GM19395 (cell line): ENCODE results near the gene ZNF101.

Experiments used
- ATAC-seq: cut with Tn5 transposase; IDR thresholded peaks from one replicate; pipeline ENCODE4 v1.9.1; 2021; ENCODE audit warnings: mild to moderate bottlenecking, moderate library complexity; ENCODE audit not compliant: unreplicated experiment

The ZNF101 gene

DNA sequence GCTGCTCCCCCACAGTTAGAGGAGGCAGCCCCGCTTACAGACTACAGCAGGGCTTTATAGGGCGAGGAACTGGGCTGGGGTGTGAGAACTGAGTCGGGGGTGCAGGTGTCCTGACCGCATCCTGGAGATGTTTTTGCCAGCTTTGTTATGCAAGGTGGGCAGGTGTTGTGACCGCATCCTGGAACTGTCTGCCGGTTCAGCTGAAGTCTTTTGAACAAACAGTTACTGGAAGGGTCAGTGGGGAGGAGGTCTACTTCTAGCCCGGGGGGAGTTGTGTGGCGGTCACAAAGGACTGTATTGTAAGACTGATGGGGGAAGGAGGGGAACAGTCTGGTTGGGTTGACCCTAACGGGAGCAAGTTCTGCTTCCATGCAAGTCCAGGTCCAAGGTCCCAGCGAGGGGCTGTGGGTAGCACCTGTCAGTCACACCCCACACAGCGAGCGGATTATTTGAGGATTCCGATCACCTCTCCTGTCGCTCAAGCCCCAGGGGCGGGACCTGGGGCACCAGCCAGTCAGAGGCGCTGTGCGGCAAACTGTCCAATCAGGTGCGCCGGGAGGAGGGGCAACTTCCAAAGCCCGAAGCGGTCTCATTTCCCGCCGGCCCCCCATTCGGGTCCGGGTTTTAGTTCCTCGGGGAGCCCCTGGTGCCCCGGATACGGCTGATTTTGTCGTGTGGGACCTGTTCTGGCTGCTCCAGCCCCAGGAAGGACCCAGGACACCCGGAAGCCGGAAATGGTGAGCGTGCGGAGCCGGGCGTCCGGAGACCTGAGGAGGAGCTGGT is at the start of gene ZNF101:
Gene ZNF101 (plus strand): TSS at position 610 of the 783 bp plus-strand sequence. CDS start 125 bp downstream, at position 735.
- ATAC-seq: peak; percentile 79

DNA sequence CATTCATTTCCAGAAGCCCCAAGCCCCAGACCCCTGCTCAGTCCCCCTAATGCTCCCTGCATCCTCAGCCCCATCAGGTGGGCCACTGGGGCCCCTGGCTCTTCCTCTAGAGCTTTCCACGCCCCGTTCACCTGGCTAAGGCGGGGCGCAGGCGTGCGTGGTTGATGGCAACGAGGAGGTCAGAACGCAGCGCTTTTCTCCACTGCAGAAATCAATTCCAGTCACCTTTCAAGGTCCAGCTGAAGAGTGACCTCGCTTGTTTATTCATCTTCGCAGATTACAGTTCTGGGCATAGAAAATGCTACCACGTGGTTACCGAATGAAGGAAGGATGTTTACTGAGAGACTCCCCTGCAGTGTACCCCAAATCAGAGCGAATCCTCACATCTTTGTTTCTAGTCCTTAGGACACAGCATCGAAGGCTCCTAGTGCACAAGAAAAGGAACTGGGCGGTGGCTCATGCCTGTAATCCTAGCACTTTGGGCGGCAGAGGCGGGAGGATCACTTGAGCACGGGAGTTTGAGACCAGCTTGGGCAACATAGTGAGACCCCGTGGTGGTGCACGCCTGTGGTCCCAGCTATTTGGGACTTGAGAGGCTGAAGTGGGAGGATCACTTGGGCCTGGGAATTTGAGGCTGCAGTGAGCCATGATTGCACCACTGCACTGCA is 49.3 kb upstream of the ZNF101 start:
- ATAC-seq: no peak

DNA sequence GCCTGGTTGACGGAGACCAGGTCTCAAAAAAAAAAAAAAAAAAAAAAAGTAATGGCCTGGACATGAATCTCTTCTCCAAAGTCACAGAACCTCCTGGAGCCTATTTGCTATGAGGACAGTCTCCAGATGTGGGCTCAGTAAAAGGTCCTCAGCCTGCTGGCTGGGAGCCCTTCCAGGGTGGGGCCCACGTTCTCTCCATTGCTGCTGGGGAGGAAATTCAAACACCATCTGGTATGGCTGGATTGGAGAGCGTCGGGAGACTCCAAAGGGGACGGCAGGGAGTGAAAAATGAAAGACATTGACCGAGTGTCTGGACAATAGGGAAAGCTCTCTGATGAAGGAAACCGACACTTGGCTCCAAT is 48.8 kb upstream of the ZNF101 start:
- ATAC-seq: no peak

DNA sequence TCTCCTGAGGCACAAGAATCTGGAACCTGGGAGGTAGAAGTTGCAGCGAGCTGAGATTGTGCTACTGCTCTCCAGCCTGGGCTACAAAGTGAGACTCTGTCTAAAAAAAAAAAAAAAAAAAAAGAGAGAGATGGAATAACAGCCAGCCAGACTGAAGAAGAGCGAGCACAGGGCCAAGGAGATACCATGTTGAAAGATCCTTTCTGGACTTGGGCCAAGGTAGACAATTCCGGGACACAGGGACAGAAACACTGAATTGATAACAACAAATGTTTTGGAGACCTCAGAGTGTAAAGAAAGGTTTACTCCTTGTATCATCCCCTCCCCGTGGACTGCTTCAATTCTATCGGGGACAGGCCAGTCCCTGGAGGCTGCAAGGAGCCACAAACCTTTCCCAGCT is 45.3 kb upstream of the ZNF101 start:
- no peak for ATAC-seq

DNA sequence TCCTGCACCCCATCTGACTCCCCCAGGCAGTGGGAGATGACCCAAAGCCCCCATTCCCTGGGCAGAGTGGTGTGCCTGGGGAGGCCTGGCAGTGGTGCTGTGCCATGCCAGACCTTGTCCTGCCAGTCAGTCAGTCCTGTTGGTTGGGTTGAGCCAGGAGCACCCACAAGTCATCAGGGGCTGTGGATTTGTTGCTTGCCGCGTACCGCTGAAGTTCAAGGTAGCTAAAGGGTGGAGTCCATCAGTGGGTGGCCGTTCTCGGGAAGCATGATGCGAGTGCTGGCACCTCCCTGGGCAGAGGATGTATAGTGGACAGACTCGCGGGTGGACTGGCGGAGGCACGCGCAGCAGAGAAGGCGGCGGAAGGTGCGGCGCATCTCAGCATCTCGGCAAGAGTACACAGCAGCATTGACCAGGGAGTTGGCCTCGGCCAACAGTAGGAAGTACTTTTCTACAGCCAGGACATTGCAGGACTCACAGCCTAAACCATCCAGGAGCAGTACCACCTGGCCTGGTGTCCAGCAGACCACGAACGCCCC is 44.5 kb upstream of the ZNF101 start:
- ATAC-seq: no peak

DNA sequence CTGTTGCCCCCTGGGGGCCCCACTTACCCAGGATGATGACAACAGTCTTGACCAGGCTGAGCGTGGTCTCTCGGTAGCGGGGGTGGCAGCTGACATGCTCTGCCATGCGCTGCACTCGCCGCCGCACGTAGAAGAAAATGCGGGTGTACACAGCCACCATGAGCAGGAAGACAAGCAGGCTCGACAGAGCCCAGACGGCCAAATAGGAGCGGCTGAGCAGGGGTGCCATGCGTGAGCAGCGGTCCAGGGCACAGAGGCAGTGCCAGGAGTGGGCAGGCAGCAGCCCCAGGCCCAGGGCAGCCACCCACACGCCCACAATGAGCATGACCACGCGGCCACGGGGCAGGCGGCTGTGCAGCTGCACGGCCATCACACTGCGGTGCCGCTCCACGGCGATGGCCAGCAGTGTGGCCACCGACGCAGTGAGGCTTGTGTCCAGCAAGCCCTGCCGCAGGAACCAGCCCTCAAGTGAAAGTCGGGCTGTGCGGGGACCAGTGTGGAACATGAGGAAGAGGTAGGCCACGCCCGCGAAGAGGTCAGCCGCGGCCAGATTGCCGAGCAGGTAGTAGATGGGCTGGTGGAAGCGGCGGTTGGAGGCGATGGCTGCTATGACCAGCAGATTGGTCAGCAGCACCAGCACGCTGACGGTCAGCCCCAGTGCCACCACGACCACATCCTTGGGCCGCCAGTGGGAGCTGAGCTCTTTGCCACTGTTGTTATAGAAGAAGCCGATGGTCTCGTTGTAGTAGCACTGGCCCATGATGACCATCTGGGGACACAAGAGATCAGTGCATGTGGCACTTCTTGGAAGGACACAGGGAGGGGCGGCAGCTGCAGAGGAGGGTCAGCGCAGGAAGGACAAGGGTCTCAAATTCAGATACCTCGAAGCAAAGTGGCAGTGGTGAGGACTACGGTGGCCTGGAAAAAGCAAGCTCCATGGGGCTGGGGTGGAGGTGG is 41.8 kb upstream of the ZNF101 start:
- no peak for ATAC-seq

DNA sequence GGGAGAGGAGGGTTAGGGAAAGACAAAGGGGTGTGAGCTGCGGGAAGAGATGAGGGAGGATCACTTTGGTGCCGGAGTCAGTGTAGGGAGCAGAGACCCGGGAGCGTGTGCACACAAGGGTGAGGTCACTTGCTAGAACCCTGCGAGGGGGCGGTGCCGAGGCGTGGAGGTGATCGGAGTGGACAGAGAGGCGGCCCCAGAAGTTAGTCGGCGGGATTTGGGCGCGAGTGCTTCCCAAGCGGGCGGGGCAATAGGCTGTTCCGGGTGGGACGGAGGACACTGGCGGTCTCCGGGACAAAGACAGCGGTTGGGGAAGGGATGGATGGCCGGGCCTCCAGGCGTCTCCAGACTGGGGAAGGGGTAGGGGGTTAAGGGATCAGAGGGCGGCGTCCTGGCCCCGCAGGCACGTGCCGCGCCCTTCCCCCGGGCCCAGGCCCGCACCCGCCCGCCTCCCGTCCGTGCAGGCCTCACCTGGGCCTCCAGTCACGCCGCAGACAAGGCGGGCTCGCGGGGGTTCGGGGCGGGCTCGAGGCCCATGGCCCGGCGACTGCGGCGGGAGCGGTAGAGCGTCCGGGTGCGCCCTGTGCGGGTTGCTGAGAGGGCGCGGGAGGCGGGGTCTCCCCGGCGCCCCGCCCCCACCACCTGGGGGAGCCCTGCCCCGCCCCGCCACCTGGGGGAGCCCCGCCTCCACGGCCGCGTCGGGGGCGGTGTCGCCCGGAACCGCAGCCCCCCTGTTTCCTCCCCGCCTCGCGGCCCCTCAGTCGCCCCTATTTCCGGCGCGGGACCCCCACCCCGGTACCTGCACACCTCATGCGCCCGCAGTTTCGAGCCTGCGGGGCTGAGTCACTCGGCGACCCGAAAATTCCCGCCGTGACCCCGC is 40.8 kb upstream of the ZNF101 start, which contains the start of gene LPAR2:
Gene LPAR2 (minus strand): TSS at position 600 of the 880 bp plus-strand sequence. CDS start 945 bp downstream, outside the sequence.
- ATAC-seq: no peak

DNA sequence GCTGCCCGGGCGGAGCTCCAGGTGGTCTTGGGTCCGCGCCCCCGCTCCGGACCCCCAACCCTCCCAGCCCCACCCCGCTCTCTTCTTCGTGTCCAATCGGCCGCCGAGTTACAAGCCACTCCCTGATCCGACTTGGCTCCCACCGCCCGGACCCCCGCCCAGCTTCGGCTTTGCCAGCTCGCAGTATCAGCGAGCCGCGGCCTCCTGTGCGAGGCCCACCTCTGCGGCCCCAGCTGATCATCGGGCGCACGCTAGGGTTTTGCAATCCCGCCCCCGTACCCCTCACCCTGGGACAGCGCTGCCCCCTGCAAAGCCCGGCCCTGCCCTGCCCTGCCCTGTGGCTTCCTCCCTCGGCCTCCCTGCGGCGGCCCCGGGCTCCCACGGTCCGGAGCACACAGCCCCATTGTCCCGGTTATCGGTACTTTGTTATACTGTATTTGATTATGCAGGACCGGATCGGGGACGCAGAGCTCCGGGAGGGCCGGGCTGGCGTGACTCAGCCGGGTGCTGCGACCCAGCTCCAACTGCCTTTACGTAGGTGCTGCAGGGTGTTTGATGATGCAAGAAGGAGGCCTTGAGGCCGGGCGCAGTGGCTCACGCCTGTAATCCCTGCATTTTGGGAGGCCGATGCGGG is 40.0 kb upstream of the ZNF101 start:
- ATAC-seq: no peak

DNA sequence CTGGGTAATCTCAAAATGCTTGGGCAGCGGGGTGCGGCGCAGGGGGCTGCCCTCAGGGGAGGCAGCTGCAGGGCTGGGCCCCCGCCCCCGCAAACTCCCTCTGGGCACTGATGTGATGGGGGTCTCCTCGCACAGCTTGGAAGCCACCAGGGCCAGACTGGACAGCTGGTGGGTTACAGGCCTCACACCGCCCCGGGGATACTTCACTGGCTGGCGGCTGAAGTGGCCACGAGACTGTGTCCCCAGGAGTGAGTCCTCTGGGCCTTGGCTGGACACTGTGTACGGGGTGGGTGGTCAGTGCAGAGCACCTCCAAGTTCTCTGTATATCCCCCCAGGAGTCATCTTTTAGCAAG is 38.6 kb upstream of the ZNF101 start:
- no peak for ATAC-seq

DNA sequence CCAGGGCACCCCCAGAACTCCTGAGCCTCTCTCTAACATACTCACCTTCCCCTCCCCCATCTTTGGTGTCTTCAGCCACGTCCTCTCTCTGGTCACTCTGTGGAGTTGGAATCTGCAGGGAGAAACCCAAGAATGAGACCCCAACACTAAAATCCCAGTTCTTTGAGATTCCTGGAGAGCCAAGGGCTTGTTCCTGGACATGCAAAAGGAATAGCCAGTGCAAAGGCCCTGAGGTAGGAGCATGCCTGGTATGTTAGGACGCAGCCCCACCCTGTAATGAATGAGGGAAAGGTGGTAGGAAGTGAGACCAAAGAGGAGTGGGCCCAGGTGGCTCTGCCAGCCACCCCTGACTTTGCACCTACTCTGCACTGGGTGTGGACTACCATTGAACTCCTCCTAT is 38.2 kb upstream of the ZNF101 start:
- ATAC-seq: no peak

DNA sequence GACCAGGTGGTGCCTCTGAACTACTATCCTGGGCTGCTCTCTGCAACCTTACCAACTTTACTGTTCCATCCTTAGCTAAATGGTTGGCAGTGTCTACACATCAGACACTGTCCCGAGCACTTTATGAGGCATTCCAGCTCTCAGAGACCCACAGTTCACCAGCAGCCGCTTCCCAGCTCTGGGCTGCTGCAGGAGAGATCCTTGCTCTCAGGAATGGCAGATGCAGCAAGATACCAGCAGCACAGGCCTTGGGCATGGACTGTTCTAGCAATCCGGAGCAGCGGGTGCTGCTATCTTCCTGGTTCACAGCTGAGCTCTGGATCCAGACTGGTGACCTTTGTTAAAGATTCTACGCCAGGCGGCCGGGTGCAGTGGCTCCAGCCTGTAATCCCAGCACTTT is 37.3 kb upstream of the ZNF101 start:
- no peak for ATAC-seq

DNA sequence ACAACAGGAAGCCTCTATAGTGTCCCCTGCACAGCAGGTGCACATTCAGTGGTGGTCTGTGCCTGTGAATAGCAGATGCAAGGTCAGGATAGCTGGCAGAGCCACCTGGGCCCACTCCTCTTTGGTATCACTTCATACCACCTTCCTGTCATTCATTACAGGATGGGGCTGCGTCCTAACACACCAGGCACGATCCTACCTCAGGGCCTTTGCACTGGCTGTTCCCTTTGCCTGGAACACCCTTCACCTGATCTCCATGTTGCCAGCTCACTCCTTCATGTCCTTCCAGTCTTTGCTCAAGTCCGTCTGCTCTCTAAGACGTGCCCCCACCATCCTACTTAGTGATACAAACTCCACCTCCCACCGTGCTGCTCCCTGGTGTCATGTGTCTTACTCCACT is 36.0 kb upstream of the ZNF101 start:
- ATAC-seq: no peak

DNA sequence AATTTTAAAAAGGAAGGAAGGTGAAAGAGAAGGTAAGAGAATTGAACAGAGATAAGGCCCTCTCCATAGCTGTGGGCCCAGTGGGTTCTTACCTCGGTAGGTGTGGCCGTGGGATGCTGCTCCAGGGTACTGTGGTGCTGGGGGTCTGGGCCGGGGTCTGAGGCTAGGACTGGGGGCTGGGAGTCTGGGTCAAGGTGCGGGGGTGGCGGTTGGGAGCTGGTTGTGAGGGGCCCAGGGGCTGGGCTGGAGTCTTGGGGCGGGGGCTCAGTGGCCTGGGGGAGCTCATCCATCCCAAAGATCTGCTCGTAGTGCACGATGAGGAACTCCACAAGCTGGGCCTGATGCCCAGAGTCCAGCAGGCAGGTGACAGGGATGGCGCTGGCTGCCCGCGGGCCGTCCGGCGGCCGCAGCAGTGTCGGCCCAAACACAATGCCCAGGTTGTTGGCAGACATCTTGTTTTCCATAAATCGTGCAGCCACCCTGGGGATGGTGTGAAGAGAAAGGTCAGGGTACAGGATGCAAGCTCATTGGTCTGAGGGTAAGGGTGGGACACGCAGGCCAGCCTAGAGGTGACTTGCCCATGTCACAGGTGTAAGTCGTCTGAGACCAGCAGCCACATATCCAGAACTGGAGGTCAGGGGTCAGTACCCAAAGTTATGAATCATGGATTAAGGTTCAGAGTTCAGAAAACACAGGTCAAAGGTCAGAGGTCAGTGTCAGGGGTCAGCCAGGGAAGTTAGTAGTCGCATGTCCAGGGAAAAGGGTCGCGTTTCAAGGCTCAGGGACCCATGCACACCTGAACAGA is 34.7 kb upstream of the ZNF101 start:
- no peak for ATAC-seq

DNA sequence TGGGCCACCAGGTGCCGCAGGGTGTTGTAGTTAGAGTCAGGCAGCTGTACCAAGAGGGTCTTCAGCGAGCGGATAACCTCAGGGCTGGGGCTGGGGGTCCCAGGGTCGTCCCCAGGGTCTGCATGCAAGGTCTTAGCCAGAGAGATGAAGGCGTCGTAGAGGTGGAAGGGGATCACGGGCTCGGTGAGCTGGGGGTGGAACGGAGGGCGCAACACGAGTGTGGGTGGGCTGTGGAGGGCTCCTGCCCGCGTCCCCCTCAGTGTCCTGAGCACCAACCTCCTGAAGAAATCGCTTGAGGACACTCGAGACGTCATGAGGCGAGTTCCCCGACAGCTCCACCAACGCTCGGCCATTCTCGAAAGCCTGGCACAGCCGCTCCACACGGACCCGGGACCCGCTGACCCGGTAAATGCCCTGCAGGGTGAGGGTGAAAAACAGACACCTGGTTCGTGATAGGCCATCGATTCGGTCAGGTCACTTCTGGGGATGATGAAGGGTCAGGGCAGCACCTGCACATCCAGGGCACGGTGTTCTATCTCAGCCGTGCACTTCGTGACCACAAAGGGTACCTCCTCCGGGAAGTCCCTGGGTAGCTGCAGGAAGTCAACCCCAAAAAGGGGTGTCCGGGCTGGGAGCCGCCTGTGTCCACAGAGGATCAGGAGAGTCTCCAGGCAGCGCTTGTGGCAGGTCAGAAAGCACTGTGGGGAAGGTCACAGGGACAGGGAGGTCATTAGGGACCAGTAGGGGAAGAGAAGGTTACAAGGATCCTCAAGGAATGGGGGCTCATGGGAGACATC is 33.9 kb upstream of the ZNF101 start:
- no peak for ATAC-seq

DNA sequence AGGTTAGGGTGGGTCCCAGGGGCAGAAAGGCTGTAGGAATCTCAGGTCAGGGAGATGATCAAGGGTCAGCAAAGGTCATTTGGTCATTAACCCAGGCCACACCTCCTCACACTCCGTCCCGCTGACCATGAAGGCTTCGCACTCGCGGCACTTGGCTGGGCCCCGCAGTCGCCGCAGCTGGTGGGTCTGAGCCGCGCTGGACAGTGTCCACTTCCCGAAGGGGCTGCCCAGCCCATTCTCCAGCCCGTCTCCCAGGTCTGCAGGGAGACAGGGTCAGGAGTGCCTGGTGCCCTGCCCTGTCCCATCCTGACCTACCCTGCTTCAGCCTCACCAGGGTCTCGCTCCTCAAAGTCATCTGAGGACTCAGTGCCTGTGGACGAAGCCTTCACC is 33.3 kb upstream of the ZNF101 start:
- no peak for ATAC-seq

DNA sequence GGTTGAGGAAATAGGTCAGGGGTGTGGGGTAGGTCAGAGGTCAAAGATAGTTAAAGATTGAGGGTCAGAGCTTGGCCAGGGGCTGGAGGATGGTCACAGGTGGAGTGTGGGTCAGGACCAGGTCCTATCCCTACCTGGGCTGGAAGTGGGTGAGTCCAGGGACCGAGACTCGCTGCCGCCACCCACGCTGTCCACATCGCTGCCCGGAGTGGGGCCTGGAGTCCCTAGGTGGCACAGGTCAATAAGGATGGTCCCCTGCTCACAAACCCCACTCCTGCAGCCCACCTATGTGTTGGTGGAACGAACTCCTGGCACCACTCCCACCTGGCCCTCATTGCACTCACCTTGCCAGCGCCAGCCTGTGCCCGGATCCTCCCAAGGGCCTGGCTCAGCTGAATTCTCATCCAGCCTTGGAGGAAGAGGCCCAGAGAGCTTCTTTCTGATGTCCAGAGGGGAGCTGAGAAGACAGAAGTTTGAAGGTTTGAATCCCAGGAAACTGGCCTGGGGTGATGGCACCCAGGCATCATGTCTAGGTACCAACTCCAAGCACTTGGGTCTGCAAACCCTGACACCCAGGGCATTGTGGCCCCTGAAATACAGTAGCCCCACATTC is 32.0 kb upstream of the ZNF101 start:
- no peak for ATAC-seq

DNA sequence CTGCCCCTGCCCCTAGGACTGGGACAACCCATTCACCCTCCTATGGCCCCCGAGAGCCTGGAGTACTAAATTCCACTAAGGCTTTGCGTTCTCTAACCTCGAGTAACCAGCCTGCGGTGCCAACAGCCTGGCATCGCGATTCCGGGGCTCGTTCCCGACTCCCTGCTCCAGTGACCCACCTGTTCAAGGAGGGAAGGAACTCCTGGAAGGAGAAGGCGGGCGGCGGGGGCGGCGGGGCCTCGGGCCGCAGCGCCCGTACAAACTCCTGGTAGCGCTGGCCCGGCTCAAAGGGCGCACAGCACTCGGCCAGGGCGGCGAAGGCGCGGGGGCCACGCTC is 31.5 kb upstream of the ZNF101 start:
- ATAC-seq: no peak
